Choroid plexus epithelial cell (primary cell): ENCODE results near the gene SHMT2.

Experiments
- DNase-seq: peaks from one replicate; pipeline ENCODE4 v3.0.0-alpha.2; 2010; ENCODE audit warnings: low read depth
- H3K4me3 ChIP-seq: 2 replicates; pipeline ENCODE4 v1.5.1; 2011; ENCODE audit warnings: low read depth, mild to moderate bottlenecking, control low read depth, low read length, moderate library complexity
- CTCF ChIP-seq: conservative IDR thresholded peaks from 2 replicates; pipeline ENCODE4 v1.5.1; 2011; ENCODE audit warnings: low read depth, mild to moderate bottlenecking, control low read depth, inconsistent platforms, low read length, moderate library complexity

The SHMT2 gene

DNA sequence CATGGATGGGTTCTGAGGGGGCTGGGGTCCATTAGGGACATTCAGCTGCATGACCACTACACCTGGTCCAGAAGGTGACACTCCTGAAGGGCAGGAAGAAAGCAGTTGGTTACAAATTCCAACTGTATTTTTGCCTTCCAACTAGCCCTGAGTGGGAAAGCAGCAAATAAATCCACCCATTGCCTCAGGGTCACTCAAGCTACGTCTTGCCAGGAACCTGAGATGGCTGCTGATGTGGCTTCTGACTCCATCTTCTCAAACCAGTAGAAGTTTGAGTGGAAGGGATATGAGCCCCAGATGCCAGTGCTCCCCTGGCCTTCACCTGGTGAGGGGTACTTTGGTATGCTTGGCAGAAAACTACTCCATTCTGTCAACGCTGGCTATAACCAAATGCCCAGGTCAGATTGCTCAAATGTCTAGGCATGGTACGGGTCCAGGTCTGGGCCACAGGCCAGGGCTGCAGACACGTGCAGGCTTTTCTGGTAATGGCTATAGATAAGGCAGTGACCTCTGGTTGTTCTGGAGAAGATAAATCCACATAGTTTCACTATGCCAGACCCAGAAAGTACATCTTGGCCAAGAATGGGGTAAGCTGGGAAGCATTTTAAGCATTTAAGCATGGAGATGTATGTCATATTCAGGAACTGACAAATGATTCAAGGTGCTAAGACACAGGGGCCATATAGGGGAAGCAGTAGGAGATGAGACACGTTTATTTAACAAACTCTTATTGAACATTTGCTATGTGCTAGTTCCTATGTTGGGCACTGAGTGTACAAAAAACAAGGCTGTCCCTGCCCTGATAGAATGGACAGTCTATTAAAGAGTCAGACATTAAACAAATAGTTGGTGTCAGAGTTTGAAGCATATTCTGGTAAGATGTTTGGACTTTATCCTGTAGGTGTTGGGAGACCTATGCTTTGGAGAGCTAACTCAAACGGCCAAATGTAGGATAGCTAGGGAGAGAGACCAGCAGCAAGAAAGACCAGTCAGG lies 29.8 kb downstream of the SHMT2 start:
- no peak overlapping the region for H3K4me3 ChIP-seq
- TF ChIP-seq CTCF = no peak
- peak; percentile 59 for DNase-seq

DNA sequence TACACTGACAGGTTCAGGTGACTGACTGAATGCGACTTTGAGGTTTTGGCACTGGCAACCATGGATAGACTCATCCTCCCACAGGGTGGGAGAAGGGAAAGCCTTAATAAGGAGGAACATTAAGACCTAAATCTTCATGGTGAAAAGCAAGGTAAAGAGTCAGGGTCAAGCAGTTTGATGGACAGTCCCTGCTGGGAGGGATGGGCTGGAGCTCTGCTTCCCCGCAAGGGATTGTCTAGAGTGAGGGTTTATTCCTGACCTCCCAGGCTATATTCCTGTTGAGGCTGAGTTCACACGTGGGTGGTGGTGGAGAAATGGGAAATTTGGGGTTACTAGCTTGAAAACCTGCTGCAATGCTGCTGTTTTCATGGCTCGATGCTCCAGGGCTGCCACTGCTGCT lies 30.9 kb downstream of the SHMT2 start:
- TF ChIP-seq CTCF = no peak
- DNase-seq = no peak
- no peak overlapping the region for H3K4me3 ChIP-seq

- no peak for DNase-seq
- H3K4me3 ChIP-seq = no peak overlapping the region
- no peak for TF ChIP-seq CTCF
These were observed 31.9 kb downstream of the SHMT2 start for GRCh38 chr12:57261428-57261865.

- no peak overlapping the region for H3K4me3 ChIP-seq
- DNase-seq = no peak
- TF ChIP-seq CTCF = no peak
These were observed 32.8 kb downstream of the SHMT2 start for GRCh38 chr12:57262126-57262822.

GRCh38 chr12:57263096-57263495 lies 33.6 kb downstream of the SHMT2 start:
- DNase-seq = no peak
- no peak overlapping the region for H3K4me3 ChIP-seq
- no peak for TF ChIP-seq CTCF

DNA sequence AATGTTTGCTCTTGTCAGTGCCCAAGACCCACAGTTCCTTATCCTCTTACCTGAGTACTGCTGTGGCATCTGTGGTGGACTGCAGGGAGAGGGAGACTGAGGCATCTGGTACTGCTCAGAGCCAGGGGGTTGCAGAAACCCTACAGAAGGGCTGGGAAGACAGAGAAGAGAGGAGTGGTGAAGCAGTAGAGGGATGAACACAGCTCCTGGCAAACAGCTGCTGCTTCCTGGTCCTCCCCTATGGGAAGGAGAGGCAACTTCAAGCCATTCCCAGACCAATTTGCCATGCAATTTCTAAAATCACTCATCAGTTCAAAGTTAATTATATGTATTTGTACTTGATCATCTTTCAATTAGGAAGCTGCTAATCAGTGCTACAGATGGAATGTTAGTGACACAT lies 37.2 kb downstream of the SHMT2 start:
- DNase-seq = no peak
- no peak overlapping the region for H3K4me3 ChIP-seq
- TF ChIP-seq CTCF = no peak
